GM19438 (cell line): ENCODE measurements around the gene CTNNA1.
A peak's percentile ranks its signal among the peaks of the same experiment; 100 is the strongest.
"Not testable (repeated sequence)": the region's sequence is repeated elsewhere in the genome, so short reads cannot be mapped to it uniquely, and the experiment has no call there.

Experiments used
- ATAC-seq: cut with Tn5 transposase; IDR thresholded peaks from one replicate; pipeline ENCODE4 v1.9.1; 2021; ENCODE audit warnings: low read depth; ENCODE audit not compliant: unreplicated experiment

The CTNNA1 gene

GRCh38 chr5:138722544-138723177 lies 30.6 kb upstream of the CTNNA1 start:
- no peak for ATAC-seq

GRCh38 chr5:138724470-138725146 lies 28.6 kb upstream of the CTNNA1 start:
- ATAC-seq: no peak

GRCh38 chr5:138725153-138725817 lies 27.9 kb upstream of the CTNNA1 start:
- no peak for ATAC-seq

GRCh38 chr5:138725818-138726416 lies 27.3 kb upstream of the CTNNA1 start:
- ATAC-seq: no peak

- ATAC-seq: no peak
These were observed 26.4 kb upstream of the CTNNA1 start for GRCh38 chr5:138726848-138727247.

- ATAC-seq: not testable (repeated sequence)
These were observed 22.7 kb upstream of the CTNNA1 start for GRCh38 chr5:138730496-138730895.

- ATAC-seq: no peak
These were observed 20.8 kb upstream of the CTNNA1 start for GRCh38 chr5:138732466-138732865.

GRCh38 chr5:138732933-138733332 lies 20.3 kb upstream of the CTNNA1 start:
- no peak for ATAC-seq

GRCh38 chr5:138733509-138733908 lies 19.7 kb upstream of the CTNNA1 start:
- ATAC-seq: no peak

- no peak for ATAC-seq
These were observed 16.9 kb upstream of the CTNNA1 start for GRCh38 chr5:138736293-138736692.

- no peak for ATAC-seq
These were observed 15.5 kb upstream of the CTNNA1 start for GRCh38 chr5:138737494-138738265.

- no peak for ATAC-seq
These were observed 14.8 kb upstream of the CTNNA1 start for GRCh38 chr5:138738399-138738798.

- no peak for ATAC-seq
These were observed 13.3 kb upstream of the CTNNA1 start for GRCh38 chr5:138739938-138740337.

- ATAC-seq: no peak
These were observed 9.7 kb upstream of the CTNNA1 start for GRCh38 chr5:138743484-138743883.

- ATAC-seq: no peak
These were observed 8.0 kb upstream of the CTNNA1 start for GRCh38 chr5:138745268-138745667.

GRCh38 chr5:138748630-138749081 lies 4.6 kb upstream of the CTNNA1 start:
- no peak for ATAC-seq

- not testable (repeated sequence) for ATAC-seq
These were observed 1.9 kb upstream of the CTNNA1 start for GRCh38 chr5:138751344-138751743.

GRCh38 chr5:138752341-138752950 lies 779 bp upstream of the CTNNA1 start:
- ATAC-seq: no peak

GRCh38 chr5:138753794-138754698 lies 821 bp downstream of the CTNNA1 start:
- peak; percentile 9 for ATAC-seq
